Tongue (tissue), 2 donors: Measurements from ENCODE around the gene ZBTB9. TPM values are rescaled to one million over a fixed set of nuclear protein-coding genes. Genes with fewer than 3 reads are reported as not detected.

Experiments used
- DNase-seq: peaks from one replicate; pipeline ENCODE4 v3.0.0-alpha.2; 2015
- total RNA-seq: library from RNA; depleted of rRNA; stranded (reverse); fragments of >200 nt; gene quantifications from one replicate; pipeline ENCODE4 v1.2.3, GENCODE V29; 2014

Gene ZBTB9
- total RNA-seq, 1 donor from 2014 or later: 5.4 TPM

- peak; percentile 80 for DNase-seq
These were observed 34.5 kb upstream of the ZBTB9 start, which contains the start of gene SYNGAP1 for GRCh38 chr6:33419580-33420490. TSS of gene SYNGAP1 (plus strand) at chr6:33420065. CDS start at chr6:33420265, 200 bp downstream.

DNA sequence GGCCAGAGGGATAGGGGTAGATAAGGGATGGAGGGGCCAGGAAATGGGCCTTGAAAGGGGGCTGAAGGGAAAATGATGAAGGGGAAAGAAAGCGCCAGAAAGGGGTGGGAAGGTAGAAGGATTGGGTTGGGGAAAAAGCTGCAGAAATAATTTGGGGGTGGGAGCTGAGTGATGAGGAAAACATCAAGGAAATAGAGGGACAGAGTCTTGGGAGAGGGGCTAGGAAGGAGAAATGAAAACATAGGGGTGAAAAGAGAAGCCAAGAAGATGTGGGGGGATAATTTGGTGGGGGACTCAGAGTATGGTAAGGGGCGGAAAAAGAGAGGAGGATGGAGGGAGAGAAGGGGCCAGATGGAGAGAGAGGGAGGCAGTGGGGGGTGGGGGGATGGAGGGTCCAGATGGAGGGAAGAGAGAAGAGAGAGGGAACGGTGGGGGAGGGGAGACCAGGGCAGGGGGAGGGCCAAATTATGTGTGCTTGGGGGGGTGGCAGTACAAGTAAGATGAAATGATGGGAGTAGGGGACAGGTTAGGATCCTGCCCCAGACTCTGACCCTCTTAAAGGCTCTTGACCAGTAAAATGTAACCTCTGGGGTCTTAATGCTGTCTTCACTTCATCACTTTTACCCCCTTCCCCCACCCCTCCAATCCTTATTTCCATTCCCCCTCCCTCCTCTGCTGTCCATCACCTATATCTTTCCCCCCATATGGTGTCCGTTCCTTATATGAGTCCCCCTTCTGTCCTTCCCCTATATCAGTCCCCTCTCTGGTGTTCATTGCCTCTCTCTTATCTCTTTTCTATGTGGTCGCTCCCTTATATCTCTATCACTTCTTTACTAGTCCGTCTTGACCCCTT, 33.7 kb upstream of the ZBTB9 start:
- DNase-seq: no peak

GRCh38 chr6:33421344-33421643, 33.1 kb upstream of the ZBTB9 start:
- DNase-seq: no peak

DNA sequence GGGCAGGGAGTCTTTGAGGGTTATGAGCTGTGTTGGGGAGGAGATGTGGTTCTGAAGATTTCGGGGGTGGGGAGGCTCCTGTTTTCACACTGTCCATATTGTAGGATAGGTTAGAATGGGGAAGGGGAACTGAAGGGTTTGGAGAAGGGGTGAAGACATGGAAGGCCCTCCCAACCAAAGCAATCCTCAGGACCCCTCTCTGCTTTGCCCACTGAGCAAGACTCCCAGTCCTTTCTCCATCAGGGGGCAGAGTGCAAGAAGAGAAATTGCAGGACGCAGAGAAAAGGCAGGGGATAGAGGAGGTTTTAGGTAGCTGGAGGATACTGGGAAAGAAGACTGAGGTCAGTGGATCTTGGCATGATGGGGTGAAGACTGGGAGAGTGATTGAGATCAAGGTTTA, 30.6 kb upstream of the ZBTB9 start:
- no peak for DNase-seq

DNA sequence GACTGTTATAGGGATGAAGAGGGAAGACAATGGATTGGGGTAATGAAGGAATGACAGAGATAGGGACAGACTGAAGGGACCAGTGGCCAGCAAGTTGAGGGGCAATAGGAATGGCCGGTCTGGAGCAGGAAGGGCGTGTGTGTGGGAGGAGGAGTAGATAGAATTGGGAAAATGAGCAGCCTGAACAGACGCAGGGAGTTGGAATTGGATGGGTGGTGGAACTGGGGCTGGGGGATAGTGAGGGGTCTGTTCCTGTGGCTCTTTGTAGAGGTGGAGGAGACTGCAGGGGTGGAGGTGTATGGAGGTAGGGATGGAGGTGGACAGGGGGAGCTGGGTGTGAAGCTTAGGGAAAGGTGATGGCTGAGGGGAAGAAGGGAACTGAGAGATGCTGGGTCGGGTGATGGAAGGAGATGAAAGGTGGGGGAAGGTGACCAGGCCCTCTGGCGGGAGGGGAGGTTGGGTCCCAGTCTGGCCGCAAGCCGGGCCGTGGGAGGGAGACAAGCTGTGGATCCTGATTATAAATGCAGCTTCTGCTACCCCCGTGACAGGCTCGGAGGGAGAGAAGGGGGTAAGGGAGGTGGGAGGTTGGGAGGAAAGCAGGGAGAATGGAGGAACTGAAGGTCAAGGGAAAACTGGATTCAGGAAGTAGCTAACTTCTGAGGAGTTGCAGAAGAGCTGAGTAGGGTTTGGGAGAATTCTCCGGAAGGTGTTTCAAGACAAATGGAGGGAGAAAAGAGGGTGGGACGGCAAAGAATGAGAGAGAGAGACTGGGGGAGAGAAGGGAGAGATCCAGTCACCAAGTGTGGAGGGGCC, 29.3 kb upstream of the ZBTB9 start:
- no peak for DNase-seq

DNA sequence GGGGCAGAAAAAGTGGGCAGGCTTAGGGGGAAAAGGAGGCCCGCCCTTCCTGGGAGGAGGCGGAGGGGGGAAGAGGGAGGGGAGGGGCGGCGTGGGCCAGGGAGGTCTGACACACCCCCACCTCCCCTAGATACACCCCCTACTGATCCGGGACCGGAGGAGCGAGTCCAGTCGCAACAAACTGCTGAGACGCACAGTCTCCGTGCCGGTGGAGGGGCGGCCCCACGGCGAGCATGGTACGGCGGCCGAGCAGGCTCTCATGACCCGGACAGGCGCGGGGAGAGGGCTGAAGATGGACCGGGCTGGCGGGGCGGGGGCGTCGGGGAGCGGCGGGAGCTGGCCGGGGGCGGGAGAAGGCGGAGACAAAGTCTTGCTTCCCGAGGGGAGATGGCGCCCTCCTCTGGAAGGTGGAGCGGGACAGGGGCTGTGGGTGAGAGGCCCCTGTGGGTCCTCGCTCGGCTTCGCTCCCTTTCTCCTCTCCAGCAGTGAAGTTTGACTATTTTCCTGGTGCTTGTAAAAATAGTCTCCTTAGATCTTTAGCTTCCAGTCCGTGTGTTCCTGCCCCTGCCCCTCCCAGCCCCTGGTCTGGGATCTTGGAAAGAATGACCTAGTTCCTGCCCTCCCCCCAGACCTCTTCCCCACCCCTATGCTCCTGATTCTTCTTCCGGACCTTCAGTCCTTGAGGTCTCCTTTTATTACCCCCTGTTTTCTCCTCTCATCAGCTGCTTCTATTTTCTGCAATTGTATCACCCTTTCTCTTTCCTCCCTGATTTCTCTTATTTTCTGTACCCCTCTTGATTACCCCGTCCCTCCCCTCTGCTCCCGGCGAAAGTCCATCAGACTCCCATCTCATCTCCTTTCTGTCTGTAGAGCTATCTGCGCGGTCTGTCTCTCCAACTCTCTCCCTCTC, 28.5 kb upstream of the ZBTB9 start:
- peak; percentile 93 for DNase-seq

DNA sequence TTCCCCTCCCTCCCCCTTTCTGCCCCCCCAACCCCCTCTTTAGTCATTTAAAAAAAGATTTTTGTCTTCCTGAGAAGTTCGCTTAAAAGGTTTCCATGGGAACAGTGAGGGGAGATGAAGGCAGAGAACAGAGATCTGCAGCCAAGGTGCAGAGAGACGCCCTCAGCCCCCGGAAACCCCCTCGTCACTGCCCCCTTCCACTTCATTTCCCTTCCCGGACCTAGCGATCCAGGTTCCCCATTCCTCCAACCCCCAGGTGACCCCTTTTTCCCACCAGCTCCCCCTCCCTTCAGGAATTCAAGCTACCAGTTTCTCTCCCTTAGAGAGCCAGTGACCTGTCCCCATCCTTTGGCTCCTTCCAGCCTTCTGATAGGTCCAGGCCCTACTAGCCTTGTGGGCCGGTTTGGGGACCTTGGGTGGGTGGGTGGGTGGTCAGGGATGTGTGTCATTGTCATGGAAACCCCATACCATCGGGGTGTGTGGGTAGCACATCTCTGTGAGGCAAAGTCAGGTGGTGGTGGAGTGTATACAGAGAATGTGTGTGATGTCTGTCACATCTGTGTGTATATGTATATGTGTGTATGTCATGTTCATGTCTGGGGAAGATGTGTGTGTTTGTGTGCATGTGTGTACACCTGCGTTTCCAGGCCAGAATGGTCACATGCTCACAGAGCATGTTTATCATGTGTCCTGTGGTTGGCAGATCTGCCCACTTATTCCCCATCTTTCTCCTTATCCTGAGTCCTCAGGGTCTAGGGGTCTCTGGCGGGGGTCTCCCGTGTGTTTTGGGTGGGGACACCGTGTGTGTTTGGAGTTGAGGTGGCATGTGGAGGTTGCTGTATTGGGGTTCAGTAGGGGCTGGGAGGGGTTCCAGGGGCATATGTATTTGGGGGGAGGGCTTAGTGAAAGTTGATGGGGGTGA, 27.5 kb upstream of the ZBTB9 start:
- DNase-seq: peak; percentile 45

- peak; percentile 49 for DNase-seq
These were observed 26.7 kb upstream of the ZBTB9 start for GRCh38 chr6:33427585-33428223.

GRCh38 chr6:33428224-33428965, 26.0 kb upstream of the ZBTB9 start:
- DNase-seq: peak; percentile 36

DNA sequence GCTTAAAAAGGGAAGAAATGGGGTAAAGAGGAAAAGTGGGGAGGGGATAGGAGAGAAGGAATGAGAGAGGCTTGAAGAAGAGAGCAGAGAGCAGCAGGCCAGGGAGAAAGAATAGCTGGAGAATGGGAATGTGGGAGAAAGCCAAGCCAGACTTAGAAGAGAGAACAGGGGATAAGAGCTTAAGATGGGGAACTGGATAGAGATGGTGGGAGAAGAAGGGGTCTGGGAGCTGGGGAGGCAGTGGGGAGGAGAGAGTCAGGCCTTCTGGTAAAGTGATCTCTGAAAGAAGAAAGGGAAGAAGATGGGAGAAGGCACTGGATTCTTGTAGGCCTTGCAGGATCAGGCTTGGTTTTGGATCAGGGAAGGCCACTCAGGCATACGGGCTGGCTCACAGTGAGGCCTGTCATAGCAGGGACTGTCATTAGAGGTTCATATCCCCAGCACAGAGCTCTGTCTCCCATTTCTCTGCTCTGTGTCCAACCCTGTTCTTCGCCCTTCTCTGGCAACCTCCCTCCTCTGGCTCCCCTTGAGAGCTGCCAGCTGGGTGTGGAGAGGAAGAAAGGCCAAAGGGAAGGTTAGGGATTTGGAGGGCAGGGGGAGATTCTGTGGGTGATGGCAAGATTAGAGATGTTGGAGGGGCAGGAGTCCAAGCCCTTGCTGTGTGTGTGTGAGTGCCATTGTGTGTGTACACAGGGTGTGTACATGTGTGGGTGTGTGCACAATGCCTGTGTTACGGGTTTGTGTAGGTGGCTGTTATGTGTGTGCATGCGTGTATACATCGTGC, 25.2 kb upstream of the ZBTB9 start:
- peak; percentile 6 for DNase-seq

GRCh38 chr6:33429750-33430052, 24.7 kb upstream of the ZBTB9 start:
- peak; percentile 15 for DNase-seq

- DNase-seq: no peak
These were observed 24.0 kb upstream of the ZBTB9 start for GRCh38 chr6:33430334-33430733.

- DNase-seq: peak; percentile 84
These were observed 23.1 kb upstream of the ZBTB9 start for GRCh38 chr6:33430991-33431879.

DNA sequence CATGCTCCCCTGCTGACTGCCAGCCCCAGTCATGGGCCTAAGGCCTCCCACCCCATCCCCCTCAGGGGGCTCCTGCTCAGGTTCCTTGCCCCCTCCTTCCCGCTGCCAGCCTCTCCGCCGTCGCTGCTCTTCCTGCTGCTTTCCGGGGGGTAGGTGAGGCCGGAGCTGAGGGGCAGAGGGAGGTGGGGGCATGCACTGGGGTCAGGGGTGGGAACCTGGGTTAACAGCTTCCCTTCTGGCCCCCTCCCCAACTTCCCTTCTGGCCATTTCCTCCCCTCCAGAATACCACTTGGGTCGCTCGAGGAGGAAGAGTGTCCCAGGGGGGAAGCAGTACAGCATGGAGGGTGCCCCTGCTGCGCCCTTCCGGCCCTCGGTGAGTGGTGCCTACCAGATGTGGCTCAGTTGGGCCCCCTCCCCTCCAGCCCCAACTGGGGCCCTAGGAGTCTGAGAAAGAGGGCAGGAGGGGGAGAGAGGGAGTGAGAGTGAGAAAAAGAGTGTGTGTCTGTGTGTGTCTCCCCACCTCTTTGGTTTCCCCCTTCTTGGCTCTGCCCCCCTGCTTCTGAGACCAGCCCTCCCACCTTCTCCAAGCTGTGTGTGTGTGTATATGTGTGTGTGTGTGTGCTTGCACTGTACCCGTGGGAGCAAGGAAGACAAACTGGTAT, 22.4 kb upstream of the ZBTB9 start:
- DNase-seq: no peak

- no peak for DNase-seq
These were observed 21.8 kb upstream of the ZBTB9 start for GRCh38 chr6:33432546-33432945.

- no peak for DNase-seq
These were observed 21.3 kb upstream of the ZBTB9 start for GRCh38 chr6:33433001-33433543.
